ENCODE results near the gene SULT1A1.
"Not testable (repeated sequence)": the region's sequence is repeated elsewhere in the genome, so short reads cannot be mapped to it uniquely, and the experiment has no call there.

The SULT1A1 gene

DNA sequence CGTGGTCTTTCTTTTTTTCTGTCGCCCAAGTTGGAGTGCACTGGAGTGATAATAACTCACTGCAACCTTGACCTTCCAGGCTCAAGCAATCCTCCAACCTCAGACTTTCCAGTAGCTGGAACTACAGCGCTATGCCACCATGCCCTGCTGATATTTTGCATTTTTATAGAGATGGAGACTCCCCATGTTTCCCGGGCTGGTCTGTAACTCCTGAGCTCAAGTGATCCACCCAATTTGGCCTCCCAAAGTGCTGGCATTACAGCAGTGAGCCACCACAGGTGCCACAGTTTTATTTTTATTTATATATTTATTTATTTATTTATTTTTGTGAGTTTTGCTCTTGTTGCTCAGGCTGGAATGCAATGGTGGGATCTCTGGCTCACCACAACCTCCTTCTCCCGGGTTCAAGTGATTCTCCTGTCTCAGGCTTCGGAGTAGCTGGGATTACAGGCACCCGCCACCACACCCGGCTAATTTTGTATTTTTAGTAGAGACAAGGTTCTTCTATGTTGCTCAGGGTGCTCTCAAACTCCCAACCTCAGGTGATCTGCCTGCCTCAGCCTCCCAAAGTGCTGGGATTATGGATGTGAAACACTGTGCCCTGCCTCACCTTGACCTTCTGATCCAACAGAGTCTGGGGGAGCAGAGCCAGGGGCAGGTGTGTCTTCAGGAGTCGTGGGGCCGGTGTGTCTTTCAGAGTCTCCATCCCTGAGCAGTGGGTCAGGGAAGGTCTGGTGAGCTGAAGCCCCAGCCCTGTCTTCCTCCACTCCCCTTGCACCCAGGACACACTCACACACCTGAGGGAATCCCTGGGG lies 2.0 kb downstream of the SULT1A1 start:
- not testable (repeated sequence) for H3K4me3 ChIP-seq (ENCODE audit: low read depth in 1 of 2, low read length in 2 of 2); H3K27me3 ChIP-seq (ENCODE audit: low read depth, low read length)

DNA sequence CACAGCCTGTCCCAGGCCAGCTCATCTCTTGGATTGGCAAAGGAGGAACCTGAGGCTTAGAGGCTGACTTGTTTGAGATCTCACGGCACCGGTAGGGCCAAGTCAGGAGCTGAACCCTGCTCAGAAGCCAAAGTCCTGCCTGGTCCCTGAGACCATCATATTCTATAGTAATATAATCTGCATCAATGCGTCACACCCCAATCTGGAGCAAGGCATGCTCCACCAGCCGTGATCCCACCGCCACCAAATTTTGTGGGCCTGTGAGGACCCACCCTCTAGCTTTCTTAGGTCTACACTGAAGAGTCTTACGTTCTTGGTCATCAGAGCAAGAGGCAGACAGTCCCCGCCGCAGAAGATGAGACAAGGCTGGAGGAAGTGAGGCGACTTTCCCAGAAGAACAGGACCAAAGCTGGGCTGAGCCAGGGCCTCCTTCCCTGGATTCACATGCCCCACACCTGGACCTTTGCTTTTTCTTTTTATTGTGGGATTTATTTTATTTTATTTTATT lies 2.7 kb downstream of the SULT1A1 start:
- H3K4me1 ChIP-seq (ENCODE audit: control insufficient read depth in 1 of 2, insufficient read depth in 2 of 2, low read length in 2 of 2) = peaks cover 0 to 17% of the 10 kb centered on the region in 2 donors
- no peaks in the 10 kb centered on the region for H3K27me3 ChIP-seq (ENCODE audit: low read depth, low read length)
- H3K36me3 ChIP-seq (ENCODE audit: control insufficient read depth in 1 of 2, insufficient read depth in 2 of 2, low read length in 2 of 2) = peaks cover 0 to 3% of the 10 kb centered on the region in 2 donors
- no peak overlapping the region for H3K4me3 ChIP-seq (ENCODE audit: low read depth in 1 of 2, low read length in 2 of 2)
- H3K27ac ChIP-seq (ENCODE audit: low read length) = no peak overlapping the region
- no peaks in the 10 kb centered on the region for H3K9me3 ChIP-seq (ENCODE audit: control insufficient read depth in 1 of 2, low read length in 2 of 2)

More for the DNA sequence above, 2.0 kb downstream of the SULT1A1 start:
- not testable (repeated sequence) for H3K36me3 ChIP-seq (ENCODE audit: control insufficient read depth in 1 of 2, insufficient read depth in 2 of 2, low read length in 2 of 2); H3K27ac ChIP-seq (ENCODE audit: low read length); H3K9me3 ChIP-seq (ENCODE audit: control insufficient read depth in 1 of 2, low read length in 2 of 2)
- H3K4me1 ChIP-seq (ENCODE audit: control insufficient read depth in 1 of 2, insufficient read depth in 2 of 2, low read length in 2 of 2) = peaks cover 0 to 17% of the 10 kb centered on the region in 2 donors

GRCh38 chr16:28606291-28607115 lies 3.3 kb downstream of the SULT1A1 start:
- peaks cover 0 to 3% of the 10 kb centered on the region in 2 donors for H3K36me3 ChIP-seq (ENCODE audit: control insufficient read depth in 1 of 2, insufficient read depth in 2 of 2, low read length in 2 of 2)
- no peak overlapping the region for H3K4me3 ChIP-seq (ENCODE audit: low read depth in 1 of 2, low read length in 2 of 2)
- H3K27me3 ChIP-seq (ENCODE audit: low read depth, low read length) = no peaks in the 10 kb centered on the region
- no peak overlapping the region for H3K27ac ChIP-seq (ENCODE audit: low read length)
- peaks cover 0 to 17% of the 10 kb centered on the region in 2 donors for H3K4me1 ChIP-seq (ENCODE audit: control insufficient read depth in 1 of 2, insufficient read depth in 2 of 2, low read length in 2 of 2)
- H3K9me3 ChIP-seq (ENCODE audit: control insufficient read depth in 1 of 2, low read length in 2 of 2) = no peaks in the 10 kb centered on the region

DNA sequence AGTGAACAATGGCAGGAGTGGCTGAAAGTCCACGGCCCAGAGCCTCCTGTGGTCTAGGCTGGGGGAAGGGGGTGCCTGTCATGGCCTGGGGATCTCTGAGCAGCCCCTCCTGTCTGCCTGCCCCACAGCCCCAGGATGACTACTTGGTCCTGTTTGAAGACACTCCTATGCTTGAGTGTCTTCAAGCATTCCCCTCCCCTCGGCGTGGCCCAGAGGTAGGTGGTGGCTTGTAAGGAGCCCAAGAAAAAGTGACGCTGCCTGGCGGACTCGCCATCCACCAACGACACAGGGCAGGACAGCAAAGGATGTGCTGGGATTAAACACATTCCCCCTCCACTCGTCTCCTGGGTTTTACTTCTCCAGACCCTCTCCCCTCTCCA lies 5.7 kb downstream of the SULT1A1 start:
- Histone ChIP-seq H3K27ac (ENCODE audit: low read length) (no peak overlapping the region), H3K36me3 (ENCODE audit: control insufficient read depth in 1 of 2, insufficient read depth in 2 of 2, low read length in 2 of 2) (peaks cover 0 to 3% of the 10 kb centered on the region in 2 donors), H3K4me3 (ENCODE audit: low read depth in 1 of 2, low read length in 2 of 2) (no peak overlapping the region), H3K27me3 (ENCODE audit: low read depth, low read length) (no peaks in the 10 kb centered on the region), H3K9me3 (ENCODE audit: control insufficient read depth in 1 of 2, low read length in 2 of 2) (no peaks in the 10 kb centered on the region), H3K4me1 (ENCODE audit: control insufficient read depth in 1 of 2, insufficient read depth in 2 of 2, low read length in 2 of 2) (peaks cover 0 to 2% of the 10 kb centered on the region in 2 donors)

GRCh38 chr16:28603381-28604185 lies 6.3 kb downstream of the SULT1A1 start:
- no peak overlapping the region for H3K27ac ChIP-seq (ENCODE audit: low read length)
- H3K4me1 ChIP-seq (ENCODE audit: control insufficient read depth in 1 of 2, insufficient read depth in 2 of 2, low read length in 2 of 2) = no peaks in the 10 kb centered on the region
- no peak overlapping the region for H3K4me3 ChIP-seq (ENCODE audit: low read depth in 1 of 2, low read length in 2 of 2)
- H3K9me3 ChIP-seq (ENCODE audit: control insufficient read depth in 1 of 2, low read length in 2 of 2) = no peaks in the 10 kb centered on the region
- H3K27me3 ChIP-seq (ENCODE audit: low read depth, low read length) = no peaks in the 10 kb centered on the region
- peaks cover 0 to 3% of the 10 kb centered on the region in 2 donors for H3K36me3 ChIP-seq (ENCODE audit: control insufficient read depth in 1 of 2, insufficient read depth in 2 of 2, low read length in 2 of 2)

GRCh38 chr16:28602529-28602928 lies 7.3 kb downstream of the SULT1A1 start:
- no peak overlapping the region for H3K4me3 ChIP-seq (ENCODE audit: low read depth in 1 of 2, low read length in 2 of 2)

DNA sequence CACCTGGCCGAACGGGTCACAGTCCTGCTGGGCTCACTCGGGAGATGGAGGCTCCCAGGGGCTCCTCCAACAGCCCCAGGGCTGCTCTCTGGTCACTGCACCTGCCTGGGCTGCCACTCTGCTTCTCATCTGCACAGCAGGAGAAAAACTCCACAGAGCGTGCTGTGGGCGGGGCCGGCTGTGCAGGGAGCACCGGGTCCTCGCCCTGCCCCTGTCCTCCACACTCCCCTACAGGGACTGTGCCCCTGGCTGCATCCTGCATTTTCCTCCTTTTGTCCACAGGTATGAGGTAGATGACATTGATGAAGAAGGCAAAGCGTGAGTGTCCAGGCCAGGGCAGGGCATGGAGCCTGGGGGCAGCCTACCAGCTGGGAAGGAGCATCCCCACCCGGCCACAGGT lies 7.8 kb downstream of the SULT1A1 start:
- not testable (repeated sequence) for H3K4me3 ChIP-seq (ENCODE audit: low read depth in 1 of 2, low read length in 2 of 2); H3K27me3 ChIP-seq (ENCODE audit: low read depth, low read length); H3K27ac ChIP-seq (ENCODE audit: low read length); H3K36me3 ChIP-seq (ENCODE audit: control insufficient read depth in 1 of 2, insufficient read depth in 2 of 2, low read length in 2 of 2); H3K9me3 ChIP-seq (ENCODE audit: control insufficient read depth in 1 of 2, low read length in 2 of 2); H3K4me1 ChIP-seq (ENCODE audit: control insufficient read depth in 1 of 2, insufficient read depth in 2 of 2, low read length in 2 of 2)

More at GRCh38 chr16:28602529-28602928, 7.3 kb downstream of the SULT1A1 start:
- no peak overlapping the region for H3K27ac ChIP-seq (ENCODE audit: low read length)
- no peaks in the 10 kb centered on the region for H3K9me3 ChIP-seq (ENCODE audit: control insufficient read depth in 1 of 2, low read length in 2 of 2)
- H3K4me1 ChIP-seq (ENCODE audit: control insufficient read depth in 1 of 2, insufficient read depth in 2 of 2, low read length in 2 of 2) = peaks cover 0 to under 1% of the 10 kb centered on the region in 2 donors
- H3K27me3 ChIP-seq (ENCODE audit: low read depth, low read length) = no peaks in the 10 kb centered on the region
- peaks cover 0 to 3% of the 10 kb centered on the region in 2 donors for H3K36me3 ChIP-seq (ENCODE audit: control insufficient read depth in 1 of 2, insufficient read depth in 2 of 2, low read length in 2 of 2)

GRCh38 chr16:28601589-28601988 lies 8.3 kb downstream of the SULT1A1 start:
- H3K36me3 ChIP-seq (ENCODE audit: control insufficient read depth in 1 of 2, insufficient read depth in 2 of 2, low read length in 2 of 2); H3K9me3 ChIP-seq (ENCODE audit: control insufficient read depth in 1 of 2, low read length in 2 of 2); H3K27me3 ChIP-seq (ENCODE audit: low read depth, low read length); H3K4me3 ChIP-seq (ENCODE audit: low read depth in 1 of 2, low read length in 2 of 2); H3K27ac ChIP-seq (ENCODE audit: low read length); H3K4me1 ChIP-seq (ENCODE audit: control insufficient read depth in 1 of 2, insufficient read depth in 2 of 2, low read length in 2 of 2): not testable (repeated sequence)

DNA sequence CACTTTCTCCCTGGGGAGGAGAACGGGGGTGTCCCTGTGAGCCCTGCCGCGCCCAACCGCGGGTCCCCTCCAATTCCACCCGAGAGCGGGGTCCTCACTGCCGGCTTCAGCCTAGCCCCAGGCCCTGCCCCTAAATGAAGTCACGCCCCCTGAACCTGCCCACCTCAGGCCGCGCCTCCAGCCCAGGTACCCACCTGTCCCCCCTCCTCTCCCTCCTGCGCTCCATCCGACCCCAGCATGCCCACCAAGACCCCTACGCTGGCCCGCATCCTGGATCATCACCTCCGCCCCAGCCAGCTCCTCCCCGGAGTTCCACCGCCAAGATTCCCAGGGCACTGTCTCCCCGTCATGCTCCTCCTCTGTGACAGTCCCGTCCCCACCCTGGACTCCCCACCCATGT lies 8.9 kb downstream of the SULT1A1 start:
- not testable (repeated sequence) for H3K36me3 ChIP-seq (ENCODE audit: control insufficient read depth in 1 of 2, insufficient read depth in 2 of 2, low read length in 2 of 2); H3K4me3 ChIP-seq (ENCODE audit: low read depth in 1 of 2, low read length in 2 of 2); H3K27ac ChIP-seq (ENCODE audit: low read length); H3K9me3 ChIP-seq (ENCODE audit: control insufficient read depth in 1 of 2, low read length in 2 of 2); H3K27me3 ChIP-seq (ENCODE audit: low read depth, low read length)
- peaks cover 0 to 13% of the 10 kb centered on the region in 2 donors for H3K4me1 ChIP-seq (ENCODE audit: control insufficient read depth in 1 of 2, insufficient read depth in 2 of 2, low read length in 2 of 2)

GRCh38 chr16:28599377-28600285 lies 10.2 kb downstream of the SULT1A1 start:
- H3K36me3 ChIP-seq (ENCODE audit: control insufficient read depth in 1 of 2, insufficient read depth in 2 of 2, low read length in 2 of 2); H3K9me3 ChIP-seq (ENCODE audit: control insufficient read depth in 1 of 2, low read length in 2 of 2); H3K27me3 ChIP-seq (ENCODE audit: low read depth, low read length); H3K27ac ChIP-seq (ENCODE audit: low read length); H3K4me3 ChIP-seq (ENCODE audit: low read depth in 1 of 2, low read length in 2 of 2): not testable (repeated sequence)
- H3K4me1 ChIP-seq (ENCODE audit: control insufficient read depth in 1 of 2, insufficient read depth in 2 of 2, low read length in 2 of 2) = peaks cover 0 to 13% of the 10 kb centered on the region in 2 donors
